Left lung (tissue), 10 donors: ENCODE measurements around the gene TRIP12. TPM values are rescaled to one million over a fixed set of nuclear protein-coding genes. Genes with fewer than 3 reads are reported as not detected.
"Not testable (repeated sequence)": the region's sequence is repeated elsewhere in the genome, so short reads cannot be mapped to it uniquely, and the experiment has no call there.

Experiments used
- ATAC-seq: fragments of 200-7000 bp; cut with Tn5 transposase; one replicate; pipeline ENCODE4 v1.9.1; 2020; ENCODE audit warnings: moderate library complexity
- DNase-seq, 4 donors: peaks; one replicate each; pipeline ENCODE4 v3.0.0-alpha.2; 2013 to 2020
- H3K27ac ChIP-seq, 2 donors: fragments of 200-600 bp; sonication (generic) in 1 of 2; one replicate each; pipeline versions ENCODE4 v1.5.0 to v1.8.0; 2020 to 2021
- H3K27me3 ChIP-seq, 2 donors: fragments of 200-600 bp; sonication (generic) in 1 of 2; one replicate each; pipeline versions ENCODE4 v1.5.0 to v1.8.0; 2020 to 2021
- H3K36me3 ChIP-seq, 2 donors: fragments of 200-600 bp; sonication (generic) in 1 of 2; one replicate each; pipeline versions ENCODE4 v1.5.0 to v1.8.0; 2020 to 2021
- H3K4me1 ChIP-seq, 2 donors: fragments of 200-600 bp; one replicate each; pipeline ENCODE4 v1.8.0; 2021
- H3K4me3 ChIP-seq, 2 donors: fragments of 200-600 bp; sonication (generic) in 1 of 2; one replicate each; pipeline versions ENCODE4 v1.5.0 to v1.8.0; 2020 to 2021; ENCODE audit warnings: mild to moderate bottlenecking in 1 of 2
- H3K9me3 ChIP-seq, 2 donors: fragments of 200-600 bp; sonication (generic) in 1 of 2; one replicate each; pipeline versions ENCODE4 v1.5.0 to v1.8.0; 2020 to 2021
- intact Hi-C, 2 donors: fragments of 100-400 bp; cut with DNase I; formaldehyde crosslinking; loops; one replicate each; pipeline versions ENCODE4 v1.11.2 to v1.14.2; 2022
- polyA plus RNA-seq, 6 donors: library from polyadenylated mRNA; unstranded; fragments of 120-200 nt; gene quantifications; one replicate each; pipeline ENCODE4 v1.2.1, GENCODE V29; 2013; ENCODE audit not compliant: insufficient read length in 6 of 6
- total RNA-seq, 2 donors: library from RNA; stranded (reverse); fragmentation: NEBNext Ultra II Directional; extraction: Animal tissue kit (Norgen Biotek cat#: 25700); gene quantifications; one replicate each; pipeline ENCODE4 v1.2.1, GENCODE V29; 2021
- TF ChIP-seq, protein P1 (sequence below), 2 donors: fragments of 200-600 bp; sonication (generic) in 1 of 2; IDR thresholded peaks; one replicate each; pipeline versions ENCODE4 v1.5.0 to v1.8.0; 2021; ENCODE audit warnings: antibody characterized with exemption in 2 of 2
- donor health status: DM: no; HTN: yes; CAD: no.
- donor health status: DM: no; HTN: no; CAD: no.

Gene TRIP12
- total and polyA plus RNA-seq, 8 donors, result 166 to 234 (median 179) TPM

DNA sequence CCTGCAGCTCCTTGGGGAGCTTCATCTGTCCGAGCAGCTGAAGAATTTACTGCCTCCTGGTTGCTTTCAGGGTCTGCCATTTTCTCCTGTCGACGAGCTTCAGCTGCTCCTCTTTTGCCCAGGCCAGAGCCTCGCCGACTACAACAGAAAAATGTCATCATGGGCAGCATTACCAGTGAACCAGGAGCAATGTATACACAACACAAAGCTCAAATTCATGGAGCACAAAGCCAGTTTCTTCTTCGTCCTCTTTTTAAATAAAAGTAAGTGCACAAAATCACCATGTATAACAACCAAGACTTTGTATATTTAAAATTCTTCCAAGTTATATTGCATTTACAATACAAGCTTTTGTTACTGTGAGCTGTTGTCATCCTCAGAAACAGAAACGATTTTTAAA lies 85.0 kb downstream of the TRIP12 start:
- no peak overlapping the region for H3K4me3 ChIP-seq
- H3K27ac ChIP-seq, result no peak overlapping the region
- peaks cover 0 to 46% of the 10 kb centered on the region in 2 donors for H3K36me3 ChIP-seq
- TF ChIP-seq, protein P1, sequence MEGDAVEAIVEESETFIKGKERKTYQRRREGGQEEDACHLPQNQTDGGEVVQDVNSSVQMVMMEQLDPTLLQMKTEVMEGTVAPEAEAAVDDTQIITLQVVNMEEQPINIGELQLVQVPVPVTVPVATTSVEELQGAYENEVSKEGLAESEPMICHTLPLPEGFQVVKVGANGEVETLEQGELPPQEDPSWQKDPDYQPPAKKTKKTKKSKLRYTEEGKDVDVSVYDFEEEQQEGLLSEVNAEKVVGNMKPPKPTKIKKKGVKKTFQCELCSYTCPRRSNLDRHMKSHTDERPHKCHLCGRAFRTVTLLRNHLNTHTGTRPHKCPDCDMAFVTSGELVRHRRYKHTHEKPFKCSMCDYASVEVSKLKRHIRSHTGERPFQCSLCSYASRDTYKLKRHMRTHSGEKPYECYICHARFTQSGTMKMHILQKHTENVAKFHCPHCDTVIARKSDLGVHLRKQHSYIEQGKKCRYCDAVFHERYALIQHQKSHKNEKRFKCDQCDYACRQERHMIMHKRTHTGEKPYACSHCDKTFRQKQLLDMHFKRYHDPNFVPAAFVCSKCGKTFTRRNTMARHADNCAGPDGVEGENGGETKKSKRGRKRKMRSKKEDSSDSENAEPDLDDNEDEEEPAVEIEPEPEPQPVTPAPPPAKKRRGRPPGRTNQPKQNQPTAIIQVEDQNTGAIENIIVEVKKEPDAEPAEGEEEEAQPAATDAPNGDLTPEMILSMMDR (IDR thresholded peaks at IDR 0.05), result no peak
- no peaks in the 10 kb centered on the region for H3K27me3 ChIP-seq
- intact Hi-C loops, result no loop called here
- H3K9me3 ChIP-seq, result no peaks in the 10 kb centered on the region
- peaks cover 0 to 20% of the 10 kb centered on the region in 2 donors for H3K4me1 ChIP-seq
- ATAC-seq (no peak), DNase-seq (no peak)

- TF ChIP-seq, protein P1 (IDR thresholded peaks at IDR 0.05), result no peak
- H3K36me3 ChIP-seq, result peaks cover 0 to 52% of the 10 kb centered on the region in 2 donors
- H3K4me3 ChIP-seq, result no peak overlapping the region
These were observed 86.1 kb downstream of the TRIP12 start for GRCh38 chr2:229835596-229836283.

GRCh38 chr2:229834368-229834767 lies 87.4 kb downstream of the TRIP12 start:
- H3K27ac ChIP-seq, ATAC-seq, H3K27me3 ChIP-seq, H3K9me3 ChIP-seq, intact Hi-C loops, H3K4me3 ChIP-seq, DNase-seq: not testable (repeated sequence)
- Histone ChIP-seq H3K36me3 (peaks cover 0 to 52% of the 10 kb centered on the region in 2 donors), H3K4me1 (peaks cover 0 to 20% of the 10 kb centered on the region in 2 donors)

More at GRCh38 chr2:229835596-229836283, 86.1 kb downstream of the TRIP12 start:
- H3K27ac ChIP-seq, result no peak overlapping the region
- ATAC-seq, result no peak
- no peaks in the 10 kb centered on the region for H3K9me3 ChIP-seq
- H3K4me1 ChIP-seq, result peaks cover 0 to 20% of the 10 kb centered on the region in 2 donors
- intact Hi-C loops, result no loop called here
- DNase-seq, result no peak
- no peaks in the 10 kb centered on the region for H3K27me3 ChIP-seq

GRCh38 chr2:229832510-229832898 lies 89.3 kb downstream of the TRIP12 start:
- TF ChIP-seq, protein P1 (IDR thresholded peaks at IDR 0.05), result no peak
- Histone ChIP-seq H3K4me1 (peaks cover 0 to 20% of the 10 kb centered on the region in 2 donors), H3K27me3 (no peaks in the 10 kb centered on the region), H3K4me3 (no peak overlapping the region), H3K27ac (no peak overlapping the region), H3K36me3 (peaks cover 0 to 57% of the 10 kb centered on the region in 2 donors), H3K9me3 (no peaks in the 10 kb centered on the region)
- no peak for DNase-seq
- intact Hi-C loops, result no loop called here
- ATAC-seq, result no peak

DNA sequence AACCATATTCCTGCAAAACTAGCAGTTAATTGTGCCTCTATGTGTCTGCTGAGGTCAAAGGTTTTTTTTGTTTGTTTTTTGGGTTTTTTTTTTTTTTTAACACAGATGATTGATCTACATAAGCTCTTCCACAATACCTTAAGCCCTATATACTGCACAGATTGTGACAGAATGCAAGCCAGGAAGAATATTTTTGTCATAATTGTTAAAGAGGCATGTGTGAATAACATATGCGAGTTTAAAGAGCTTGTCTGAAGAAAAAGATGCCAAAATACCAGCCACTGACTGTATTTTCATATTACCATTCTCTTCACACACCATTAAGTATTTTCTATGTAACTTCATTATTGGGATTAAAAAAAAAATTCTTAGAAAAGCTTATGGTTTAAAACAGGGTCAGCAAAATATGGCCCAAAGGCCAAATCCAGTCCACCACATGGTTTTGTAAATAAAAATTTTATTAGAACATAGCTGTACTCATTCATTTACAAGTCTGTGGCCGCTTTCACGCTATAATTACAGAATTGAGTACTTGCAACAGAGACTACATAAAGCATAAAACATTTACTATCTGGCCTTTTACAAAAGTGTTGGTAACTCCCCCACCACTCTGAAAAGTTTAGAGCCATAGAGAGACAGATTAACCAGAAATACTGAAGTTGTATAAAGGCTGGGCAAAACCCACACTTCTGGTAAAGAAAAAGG lies 89.9 kb downstream of the TRIP12 start:
- no peak overlapping the region for H3K4me3 ChIP-seq
- intact Hi-C loops, result no loop called here
- DNase-seq (no peak), ATAC-seq (no peak)
- H3K4me1 ChIP-seq, result peaks cover 0 to 20% of the 10 kb centered on the region in 2 donors
- no peak overlapping the region for H3K27ac ChIP-seq
- no peaks in the 10 kb centered on the region for H3K27me3 ChIP-seq
- H3K36me3 ChIP-seq, result peaks cover 0 to 57% of the 10 kb centered on the region in 2 donors
- TF ChIP-seq, protein P1 (IDR thresholded peaks at IDR 0.05), result no peak
- no peaks in the 10 kb centered on the region for H3K9me3 ChIP-seq
